Left cardiac atrium (tissue), 4 donors: Measurements from ENCODE around the gene TMEM126A. TPM values are rescaled to one million over a fixed set of nuclear protein-coding genes. Genes with fewer than 3 reads are reported as not detected.
A peak's percentile ranks its signal among the peaks of the same experiment; 100 is the strongest.
"Not testable (repeated sequence)": the region's sequence is repeated elsewhere in the genome, so short reads cannot be mapped to it uniquely, and the experiment has no call there.

Experiments
- ATAC-seq, 2 donors: fragments of 200-7000 bp; cut with Tn5 transposase; one replicate each; pipeline ENCODE4 v1.9.1; 2020; ENCODE audit warnings: mild to moderate bottlenecking in 2 of 2, moderate library complexity in 2 of 2
- DNase-seq: peaks from one replicate; pipeline ENCODE4 v3.0.0-alpha.2; 2020
- intact Hi-C, 2 donors: fragments of 100-400 bp; cut with DNase I; formaldehyde crosslinking; loops; one replicate each; pipeline versions ENCODE4 v1.14.1 to v1.15.1; 2022 to 2023
- long read RNA-seq: library from polyadenylated mRNA; unstranded; transcript quantifications from one replicate; pipeline ENCODE4 v2.0.0, GENCODE V29; 2021
- total RNA-seq, 2 donors: library from RNA; stranded (reverse); fragmentation: NEBNext Ultra II Directional; extraction: Animal tissue kit (Norgen Biotek cat#: 25700); gene quantifications; one replicate each; pipeline ENCODE4 v1.2.1, GENCODE V29; 2021
- donor health status: DM: no; HTN: yes; CAD: no.
- donor health status: DM: no; HTN: yes; CAD: no; lungs with severe emphysema.
- donor health status: DM: yes; HTN: yes; CAD: no.
- donor health status: Dilated cardiomyopathy.

TMEM126A gene
- 10 to 100 TPM; 59.8 to 61.5 TPM for total RNA-seq
- long read RNA-seq, result 0 reads

- intact Hi-C loops, result no loop called here
Observed at GRCh38 chr11:85647604-85648299, at the start of gene TMEM126A. Gene TMEM126A, plus strand, starts transcription at chr11:85647967. Its CDS starts 2,289 bp downstream, at chr11:85650256.

GRCh38 chr11:85599083-85599482 is 48.7 kb upstream of the TMEM126A start:
- intact Hi-C loops, result no loop called here
- ATAC-seq (no peak), DNase-seq (no peak)

More at GRCh38 chr11:85647604-85648299, at the start of gene TMEM126A:
- peak; percentile 93 for DNase-seq
- peak; percentile 99 for ATAC-seq

GRCh38 chr11:85602526-85603213 is 45.1 kb upstream of the TMEM126A start:
- DNase-seq (no peak), ATAC-seq (no peak)
- intact Hi-C loops, result no loop called here

GRCh38 chr11:85603220-85603619 is 44.5 kb upstream of the TMEM126A start:
- intact Hi-C loops, result no loop called here
- DNase-seq (no peak), ATAC-seq (no peak)

DNA sequence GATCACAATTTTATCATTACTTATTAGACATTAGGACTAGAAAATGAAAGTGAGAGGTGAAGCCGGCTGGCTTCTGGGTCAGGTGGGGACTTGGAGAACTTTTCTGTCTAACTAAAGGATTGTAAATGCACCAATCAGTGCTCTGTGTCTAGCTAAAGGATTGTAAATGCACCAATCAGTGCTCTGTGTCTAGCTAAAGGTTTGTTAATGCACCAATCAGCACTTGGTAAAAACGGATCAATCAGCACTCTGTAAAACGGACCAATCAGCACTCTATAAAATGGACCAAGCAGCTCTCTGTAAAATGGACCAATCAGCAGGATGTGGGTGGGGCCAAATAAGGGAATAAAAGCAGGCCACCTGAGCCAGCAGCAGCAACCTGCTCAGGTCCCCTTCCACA is 41.5 kb upstream of the TMEM126A start:
- ATAC-seq, intact Hi-C loops: not testable (repeated sequence)

DNA sequence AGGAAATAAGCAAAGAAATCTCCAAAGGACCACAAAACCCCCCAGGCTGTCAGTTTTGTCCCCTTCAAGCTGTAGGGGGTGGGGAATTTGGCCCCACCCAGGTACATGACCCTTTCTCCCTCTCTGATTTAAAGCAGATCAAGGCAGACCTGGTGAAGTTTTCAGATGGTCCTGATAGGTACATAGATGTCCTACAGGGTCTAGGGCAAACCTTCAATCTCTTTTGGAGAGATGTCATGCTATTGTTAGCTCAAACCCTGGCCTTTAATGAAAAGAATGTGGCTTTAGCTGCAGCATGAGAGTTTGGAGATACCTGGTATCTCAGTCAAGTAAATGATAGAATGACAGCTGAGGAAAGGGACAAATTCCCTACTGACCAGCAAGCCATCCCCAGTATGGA is 39.1 kb upstream of the TMEM126A start:
- intact Hi-C loops, DNase-seq, ATAC-seq: not testable (repeated sequence)

More for the DNA sequence above, 41.5 kb upstream of the TMEM126A start:
- not testable (repeated sequence) for DNase-seq

DNA sequence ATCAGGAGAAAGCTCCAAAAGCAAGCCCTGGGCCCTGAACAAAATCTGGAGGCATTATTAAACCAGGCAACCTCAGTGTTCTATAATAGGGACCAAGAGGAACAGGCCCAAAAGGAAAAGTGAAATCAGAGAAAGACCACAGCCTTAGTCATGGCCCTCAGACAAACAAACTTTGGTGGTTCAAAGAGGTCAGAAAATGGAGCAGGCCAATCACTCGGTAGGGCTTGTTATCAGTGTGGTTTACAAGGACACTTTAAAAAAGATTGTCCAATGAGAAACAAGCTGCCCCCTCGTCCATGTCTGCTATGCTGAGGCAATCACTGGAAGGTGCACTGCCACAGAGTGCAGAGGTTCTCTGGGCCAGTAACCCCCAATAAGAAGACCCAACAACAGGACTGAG is 38.5 kb upstream of the TMEM126A start:
- ATAC-seq, intact Hi-C loops, DNase-seq: not testable (repeated sequence)

DNA sequence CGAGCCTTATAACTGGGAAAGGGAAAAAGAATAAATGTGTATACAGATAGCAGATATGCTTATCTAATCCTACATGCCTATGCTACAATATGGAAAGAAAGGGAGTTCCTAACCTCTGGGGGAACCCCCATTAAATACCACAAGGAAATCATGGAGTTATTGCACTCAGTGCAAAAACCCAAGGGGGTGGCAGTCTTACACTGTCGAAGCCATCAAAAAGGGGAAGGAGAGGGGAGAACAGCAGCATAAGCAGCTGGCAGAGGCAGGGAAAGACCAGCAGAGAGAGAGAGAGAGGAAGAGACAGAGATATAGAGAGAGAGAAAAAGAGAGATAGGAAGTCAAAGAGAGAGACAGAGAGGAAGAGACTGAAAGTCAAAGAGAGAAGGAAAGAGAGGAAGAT is 36.1 kb upstream of the TMEM126A start:
- ATAC-seq, intact Hi-C loops, DNase-seq: not testable (repeated sequence)

DNA sequence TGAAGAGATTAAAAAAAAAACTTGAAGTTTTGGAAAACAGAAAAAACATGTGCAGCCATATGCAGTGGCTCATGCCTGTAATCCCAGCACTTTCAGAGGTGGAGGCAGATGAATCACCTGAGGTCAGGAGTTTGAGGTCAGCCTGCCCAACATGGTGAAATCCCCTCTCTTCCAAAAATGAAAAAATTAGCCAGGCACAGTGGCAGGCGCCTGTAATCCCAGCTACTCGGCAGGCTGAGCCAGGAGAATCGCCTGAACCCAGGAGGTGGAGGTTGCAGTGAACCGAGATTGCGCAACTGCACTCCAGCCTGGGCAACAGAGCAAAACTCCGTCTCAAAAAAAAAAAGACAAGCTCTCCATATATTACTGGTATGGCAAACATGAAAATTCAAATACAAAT is 28.3 kb upstream of the TMEM126A start:
- DNase-seq (no peak), ATAC-seq (no peak)
- intact Hi-C loops, result no loop called here

- DNase-seq (no peak), ATAC-seq (no peak)
- intact Hi-C loops, result no loop called here
Observed at GRCh38 chr11:85620256-85620655, 27.5 kb upstream of the TMEM126A start.

DNA sequence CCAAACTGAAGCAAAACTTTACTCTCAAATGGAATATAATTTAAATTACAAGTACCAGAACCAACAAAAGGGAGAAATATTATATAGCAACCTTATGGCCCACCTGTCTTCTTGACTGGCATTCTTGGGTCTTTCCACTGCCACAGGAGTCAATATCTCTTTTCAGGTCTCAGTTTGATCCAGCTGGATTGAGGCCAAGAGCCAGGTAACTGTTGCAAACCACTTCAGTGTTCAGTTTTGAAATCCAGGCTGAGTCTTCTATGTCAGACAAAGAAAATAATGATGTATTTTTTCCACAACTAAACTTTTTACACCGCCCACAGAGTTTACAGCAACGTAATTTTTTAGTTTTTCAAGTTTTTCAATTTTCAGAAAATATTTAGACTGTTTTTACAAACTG is 21.3 kb upstream of the TMEM126A start:
- intact Hi-C loops, result no loop called here
- ATAC-seq, result no peak
- no peak for DNase-seq

DNA sequence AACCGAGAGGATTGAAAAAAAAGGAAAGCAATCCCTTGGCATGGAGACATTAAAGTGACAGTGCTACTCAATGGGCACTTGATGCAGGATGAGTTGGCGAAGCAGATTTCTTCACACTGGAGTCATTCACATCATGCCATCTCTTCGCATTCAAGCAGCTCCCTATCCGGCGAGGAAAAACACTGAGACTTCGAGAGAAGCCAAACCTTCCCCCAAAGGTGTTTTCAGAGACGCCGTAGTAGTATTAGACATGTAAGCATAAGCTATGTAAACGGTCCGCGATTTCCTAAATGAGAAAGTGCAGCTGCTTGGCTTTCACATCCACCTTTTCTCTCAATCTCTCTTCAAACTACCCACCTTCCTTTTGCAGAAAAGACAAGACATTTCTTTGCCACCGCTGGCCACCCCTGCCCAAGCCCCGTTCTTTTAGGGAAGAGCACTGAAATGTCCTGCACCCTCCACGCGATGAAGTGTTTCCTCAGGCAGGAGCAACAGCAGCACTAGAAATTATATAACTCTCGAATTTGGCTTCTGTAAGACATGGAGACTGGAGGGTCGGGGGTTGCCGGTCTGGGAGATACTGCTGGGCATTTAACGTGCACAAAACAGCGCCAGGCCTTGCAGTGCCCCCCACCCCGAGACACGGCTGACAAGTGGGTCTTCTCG is 20.3 kb upstream of the TMEM126A start, which contains the start of gene DLG2:
TSS of gene DLG2 (minus strand) at position 13 of the 666 bp plus-strand sequence.
- no peak for DNase-seq

GRCh38 chr11:85627998-85628770 is 19.6 kb upstream of the TMEM126A start, which contains the start of gene TMEM126B:
Gene TMEM126B, plus strand, starts transcription at chr11:85628593. Its CDS starts 15 bp downstream, at chr11:85628608.
- peak; percentile 99 for DNase-seq
- peak; percentile 99 for ATAC-seq
- intact Hi-C loops, result no loop called here

More for the DNA sequence above, 20.3 kb upstream of the TMEM126A start, which contains the start of gene DLG2:
- peak; percentile 31 to 32 for ATAC-seq
- intact Hi-C loops, result no loop called here

DNA sequence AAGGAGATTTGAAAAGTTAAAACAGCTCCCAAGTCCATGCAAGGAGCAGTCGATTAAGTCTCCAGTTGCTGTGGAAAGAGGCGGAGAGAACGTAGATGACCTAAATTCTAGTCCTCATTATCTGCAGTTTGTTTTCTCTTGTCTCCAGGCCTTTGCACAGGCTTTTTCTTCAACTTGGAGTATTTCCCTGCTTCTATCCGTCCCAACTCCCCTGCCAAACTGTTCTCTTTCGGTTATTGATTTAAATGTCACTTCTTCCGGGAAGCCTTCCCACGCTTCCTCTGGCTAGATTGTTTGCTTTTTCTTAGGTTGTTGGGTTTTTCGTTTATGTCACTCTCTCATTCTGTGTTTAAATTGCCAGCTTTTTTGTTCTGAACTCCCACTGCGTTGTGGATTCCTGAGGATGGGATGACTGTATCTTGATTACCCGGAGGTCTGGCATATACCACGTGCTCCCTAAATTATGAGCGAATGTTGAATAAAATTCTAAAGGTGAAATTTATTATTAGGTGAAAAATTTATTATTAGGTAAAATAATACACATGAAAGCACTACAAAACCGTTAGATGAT is 18.9 kb upstream of the TMEM126A start:
- DNase-seq (no peak), ATAC-seq (peak in 1 of 2 donors; percentile 3)
- intact Hi-C loops, result no loop called here

DNA sequence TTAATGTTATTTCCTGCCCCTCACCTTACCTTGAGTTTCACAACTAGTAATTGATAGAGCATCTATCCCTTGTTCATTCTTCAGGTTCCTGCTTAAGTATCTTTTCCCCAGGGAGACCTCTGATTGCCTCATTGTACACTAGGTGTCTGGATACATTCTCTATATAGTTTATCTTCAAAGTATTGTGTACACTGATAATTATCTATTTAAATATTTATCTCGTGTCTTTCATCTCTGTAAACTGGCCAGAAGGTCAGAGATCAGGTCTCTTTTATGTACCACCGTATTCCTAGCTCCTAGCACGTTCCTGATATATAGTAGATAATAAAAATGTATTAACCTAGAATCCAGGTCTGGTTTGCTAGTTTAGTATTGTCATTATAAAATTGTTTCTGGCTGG is 13.0 kb upstream of the TMEM126A start:
- DNase-seq (no peak), ATAC-seq (no peak)
- intact Hi-C loops, result no loop called here

GRCh38 chr11:85643191-85643614 is 4.6 kb upstream of the TMEM126A start:
- no peak for ATAC-seq
- intact Hi-C loops, result no loop called here

GRCh38 chr11:85647078-85647477 is 689 bp upstream of the TMEM126A start:
- DNase-seq, result no peak
- intact Hi-C loops, result no loop called here
- peak in 1 of 2 donors; percentile 10 for ATAC-seq

More at GRCh38 chr11:85643191-85643614, 4.6 kb upstream of the TMEM126A start:
- DNase-seq, result peak; percentile 35

DNA sequence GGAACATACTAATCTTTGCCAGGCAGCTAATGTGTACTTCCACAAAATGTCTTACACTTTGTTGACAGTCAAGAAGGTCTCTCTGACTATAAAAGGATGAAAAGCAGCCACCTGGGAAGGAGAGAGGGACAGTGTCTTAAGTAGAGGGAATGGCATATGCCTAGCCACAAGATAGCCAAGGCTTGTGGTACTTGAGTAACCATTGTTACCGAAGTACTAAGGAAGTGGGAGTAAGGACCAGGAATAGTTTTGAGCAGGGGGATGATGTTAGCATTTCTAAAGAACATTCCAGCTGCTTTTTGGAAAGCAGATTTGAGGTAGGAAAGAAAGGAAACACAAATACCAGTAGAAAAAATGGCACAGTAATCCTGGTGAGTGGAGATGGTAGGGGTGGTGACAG is 3.4 kb downstream of the TMEM126A start:
- DNase-seq, result no peak
- intact Hi-C loops, result no loop called here
- no peak for ATAC-seq
